Fibroblast of pulmonary artery (primary cell): ENCODE measurements around the gene CHPF2.

Experiments
- DNase-seq: peaks from one replicate; pipeline ENCODE4 v3.0.0-alpha.2; 2010; ENCODE audit warnings: low read depth
- H3K4me3 ChIP-seq: replicated peaks from 2 replicates; pipeline ENCODE4 v1.5.1; 2011; ENCODE audit warnings: low read depth, mild to moderate bottlenecking, control low read depth, low read length, moderate library complexity
- CTCF ChIP-seq: IDR thresholded peaks from 2 replicates; pipeline ENCODE4 v1.5.1; 2011; ENCODE audit warnings: mild to moderate bottlenecking, control low read depth, low read length, inconsistent platforms; ENCODE audit errors: missing control alignments

Gene CHPF2

DNA sequence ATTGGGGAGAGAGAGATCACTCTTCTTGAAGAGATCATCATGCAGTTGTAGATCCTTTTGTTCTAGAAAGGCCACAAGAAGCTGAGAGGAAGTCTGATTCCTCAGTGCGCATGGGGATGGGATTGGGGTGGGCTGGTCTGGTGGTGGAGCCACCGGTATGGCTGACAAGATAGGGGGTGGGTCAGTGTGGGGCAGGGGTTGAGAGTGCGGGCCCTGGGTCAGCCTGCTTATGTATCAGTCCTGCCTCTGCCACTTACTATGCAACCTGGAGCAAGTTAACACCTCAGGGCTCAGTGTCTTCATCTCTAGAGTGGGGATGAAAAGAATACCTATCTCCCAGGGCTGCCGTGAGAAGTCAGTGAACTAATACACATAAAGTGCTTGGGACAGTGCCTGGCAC lies 8.3 kb downstream of the CHPF2 start:
- no peak overlapping the region for H3K4me3 ChIP-seq
- DNase-seq, result no peak
- TF ChIP-seq CTCF, result no peak

DNA sequence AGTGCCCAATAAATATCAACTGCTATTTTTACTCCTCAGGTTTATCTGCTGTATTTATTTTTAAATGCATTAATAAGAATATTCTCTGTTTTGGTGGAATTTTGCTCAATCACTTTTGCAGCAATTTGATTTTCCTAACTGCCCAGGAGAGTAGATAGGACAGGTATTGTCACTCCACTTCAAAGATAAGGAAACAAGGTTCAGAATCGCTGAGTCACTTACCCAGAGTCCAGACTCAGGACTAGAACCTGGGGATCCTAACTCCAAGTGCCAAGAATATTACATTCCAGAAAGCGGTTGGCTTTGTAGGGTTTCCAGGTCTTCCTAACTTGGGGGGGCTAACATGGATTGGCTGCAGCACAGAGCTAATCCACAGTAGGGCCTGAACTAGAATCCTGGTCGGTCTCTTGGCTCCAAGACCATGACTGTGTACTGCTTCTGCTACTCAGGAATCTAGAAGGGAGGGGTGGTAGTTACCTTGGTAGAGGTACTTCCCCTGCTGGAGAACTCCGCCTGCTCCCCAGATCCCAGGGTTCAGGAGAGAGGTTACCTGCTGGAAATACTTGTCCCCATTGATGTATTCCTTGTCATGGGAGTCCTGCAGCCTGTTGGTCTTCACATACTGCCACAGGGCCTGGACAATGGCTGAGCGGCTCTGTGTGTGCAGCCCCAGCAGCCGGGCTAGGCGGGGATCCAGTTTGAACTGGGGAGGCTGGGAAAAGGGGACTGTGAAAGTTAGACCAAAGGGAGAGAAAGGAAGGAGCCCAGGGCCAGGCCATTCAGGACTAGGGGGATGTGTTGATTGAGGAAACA lies 8.9 kb downstream of the CHPF2 start:
- no peak for TF ChIP-seq CTCF
- no peak for DNase-seq
- no peak overlapping the region for H3K4me3 ChIP-seq

DNA sequence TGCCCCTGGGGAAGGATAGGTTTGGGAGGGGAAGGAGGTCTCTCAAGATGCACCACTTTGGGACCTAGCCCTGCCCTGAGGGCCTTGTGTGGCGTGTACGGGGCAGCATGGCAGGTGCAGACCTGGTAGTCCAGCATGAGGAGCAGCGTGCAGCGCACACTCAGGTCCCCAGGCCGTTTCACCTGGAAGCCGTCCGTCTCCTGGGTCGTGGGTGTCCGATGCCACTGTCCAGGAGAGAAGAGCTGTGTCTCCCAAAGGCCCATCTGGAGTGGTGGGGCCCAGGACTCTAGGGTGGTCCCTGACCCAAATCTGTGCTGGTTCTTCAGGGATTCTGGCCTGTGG lies 9.4 kb downstream of the CHPF2 start:
- TF ChIP-seq CTCF, result no peak
- no peak overlapping the region for H3K4me3 ChIP-seq
- no peak for DNase-seq

DNA sequence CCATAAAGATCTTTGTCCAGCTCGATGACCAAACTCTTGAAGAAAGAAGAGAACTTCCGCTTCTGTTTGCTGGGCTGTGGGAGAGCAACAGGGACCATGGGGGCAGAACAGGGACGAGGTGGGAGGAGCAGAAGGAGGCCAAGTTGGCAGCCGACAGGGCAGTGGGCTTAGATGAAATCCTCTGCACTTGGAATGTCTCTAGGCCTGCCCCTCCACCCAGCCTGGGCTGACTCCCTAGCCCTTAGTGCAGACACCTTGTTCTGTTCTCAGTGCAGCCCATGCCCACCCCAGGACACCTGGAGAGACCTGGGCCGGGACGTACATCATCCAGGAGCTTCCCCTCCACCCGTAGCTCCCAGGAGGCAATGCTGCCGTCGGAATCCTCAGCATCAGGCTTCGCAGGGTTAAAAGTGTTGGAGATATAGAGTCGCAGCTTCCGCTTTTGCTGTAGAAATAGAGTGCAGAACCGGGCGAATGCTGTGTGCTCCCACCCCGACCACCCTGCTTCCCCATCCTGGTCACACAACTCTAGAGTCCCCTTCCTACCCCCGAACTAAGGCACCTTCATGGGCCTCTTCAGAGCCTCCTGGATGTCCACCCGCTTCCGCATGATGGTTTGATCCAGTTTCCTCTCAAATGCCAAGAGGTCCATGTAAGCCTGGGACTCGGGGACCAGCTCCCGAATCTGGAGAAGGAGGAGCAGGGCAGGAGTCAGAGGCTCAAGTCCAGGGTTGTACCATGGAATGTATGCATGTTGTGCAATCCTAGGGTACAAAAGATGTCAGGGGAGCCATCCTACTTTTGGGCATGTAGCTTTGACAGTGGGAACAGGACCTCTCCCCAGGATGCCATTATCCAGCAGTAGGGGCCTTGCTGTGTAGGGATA lies 10.1 kb downstream of the CHPF2 start:
- H3K4me3 ChIP-seq, result no peak overlapping the region
- DNase-seq, result no peak
- no peak for TF ChIP-seq CTCF

- no peak overlapping the region for H3K4me3 ChIP-seq
- no peak for DNase-seq
- no peak for TF ChIP-seq CTCF
These were observed 10.7 kb downstream of the CHPF2 start for GRCh38 chr7:151243045-151243349.

DNA sequence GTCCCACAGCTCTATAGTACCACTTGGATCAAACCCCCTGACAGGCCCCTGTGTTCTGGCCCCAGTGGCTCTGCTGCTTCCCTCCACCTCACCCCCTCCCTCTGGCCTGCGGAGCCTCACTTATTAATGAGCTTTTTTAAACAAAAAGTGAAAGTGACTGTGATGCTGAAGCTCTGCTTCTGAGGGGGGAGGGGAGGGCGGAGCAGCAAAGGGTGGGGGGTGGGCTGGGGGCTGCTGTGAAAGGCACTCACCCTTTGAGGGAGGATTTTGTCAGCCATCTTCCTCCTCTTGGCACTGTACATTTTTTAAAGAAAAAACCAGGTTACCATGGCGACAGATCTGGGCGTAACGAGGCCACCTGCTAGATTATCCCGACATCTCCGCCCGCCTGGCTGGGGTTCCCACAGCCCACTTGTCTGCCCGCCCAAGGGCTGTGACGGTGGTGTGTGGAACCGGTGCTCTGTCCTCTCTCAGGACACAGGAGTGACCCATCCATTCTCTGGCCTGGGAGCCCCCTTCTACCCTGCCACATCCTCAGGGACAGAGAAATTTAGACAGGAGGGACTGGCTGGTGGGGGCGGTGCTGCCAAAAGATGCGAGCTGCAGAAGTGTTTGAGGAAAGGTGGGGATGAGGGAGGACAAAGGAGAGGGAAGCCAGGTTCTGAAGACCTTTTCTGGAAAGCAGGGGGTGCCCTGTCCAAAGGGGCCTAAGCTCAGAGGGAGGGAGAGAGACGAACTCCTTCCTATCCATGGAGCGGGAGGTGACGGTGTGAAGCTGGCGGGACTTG lies 11.3 kb downstream of the CHPF2 start:
- DNase-seq, result no peak

More for the DNA sequence above, 11.3 kb downstream of the CHPF2 start:
- no peak overlapping the region for H3K4me3 ChIP-seq
- TF ChIP-seq CTCF, result no peak
